IMR-90 (cell line): Measurements from ENCODE around the gene FMN1.

Source experiments
- CTCF ChIP-seq: conservative IDR thresholded peaks from 2 replicates; pipeline ENCODE4 v1.5.1; 2012; ENCODE audit warnings: mild to moderate bottlenecking, low read depth, low read length, improper control_type of control experiment
- ELK1 ChIP-seq: fragments of 150-350 bp; IDR thresholded peaks from 2 replicates; pipeline ENCODE4 v1.6.1; 2016; ENCODE audit warnings: low read depth, mild to moderate bottlenecking, low read length, moderate library complexity, borderline replicate concordance
- MAZ ChIP-seq: IDR thresholded peaks from 2 replicates; pipeline ENCODE4 v1.6.1; 2012; ENCODE audit warnings: low read depth, mild to moderate bottlenecking, low read length, improper control_type of control experiment, moderate library complexity, borderline replicate concordance
- NFE2L2 ChIP-seq: fragments of 150-350 bp; IDR thresholded peaks from 2 replicates; pipeline ENCODE4 v1.6.1; 2016; ENCODE audit warnings: low read depth, mild to moderate bottlenecking, low read length
- POLR2A ChIP-seq: IDR thresholded peaks from 2 replicates; pipeline ENCODE4 v1.6.1; 2012; ENCODE audit warnings: mild to moderate bottlenecking, low read depth, low read length
- RAD21 ChIP-seq: IDR thresholded peaks from 2 replicates; pipeline ENCODE4 v1.6.1; 2012; ENCODE audit warnings: low read length, improper control_type of control experiment
- RCOR1 ChIP-seq: IDR thresholded peaks from 2 replicates; pipeline ENCODE4 v1.6.1; 2012; ENCODE audit warnings: mild to moderate bottlenecking, low read length, improper control_type of control experiment; ENCODE audit not compliant: insufficient replicate concordance
- SMC3 ChIP-seq: fragments of 150-350 bp; IDR thresholded peaks from 2 replicates; pipeline ENCODE4 v1.6.1; 2016; ENCODE audit warnings: low read depth, mild to moderate bottlenecking, antibody characterized with exemption, low read length, moderate library complexity

- TF ChIP-seq CTCF (no peak), RAD21 (no peak), ELK1 (no peak), POLR2A (no peak), NFE2L2 (no peak), RCOR1 (no peak), SMC3 (no peak), MAZ (no peak)
Measured at GRCh38 chr15:33064878-33065277, 129.6 kb downstream of the FMN1 start.
